Gastrocnemius medialis (tissue), 4 donors: ENCODE data around the gene DAAM1.

Source experiments
- POLR2A ChIP-seq, 2 donors: fragments of 450-650 bp; IDR thresholded peaks; one replicate each; pipeline ENCODE4 v1.6.1; 2017; ENCODE audit warnings: antibody characterized with exemption in 2 of 2, mild to moderate bottlenecking in 2 of 2, moderate library complexity in 2 of 2
- TF ChIP-seq, protein P1 (sequence below), 5 experiments: fragments of 450-650 bp in 3 of 5; fragments of 200-600 bp in 2 of 5; sonication (generic) in 2 of 5; IDR thresholded peaks in 4 of 5; conservative IDR thresholded peaks in 1 of 5; 1 replicate in 4 of 5; 2 replicates in 1 of 5; pipeline ENCODE4 v1.5.1; 2016 to 2019; ENCODE audit warnings: antibody characterized with exemption in 5 of 5, mild to moderate bottlenecking in 3 of 5, moderate library complexity in 3 of 5

DNA sequence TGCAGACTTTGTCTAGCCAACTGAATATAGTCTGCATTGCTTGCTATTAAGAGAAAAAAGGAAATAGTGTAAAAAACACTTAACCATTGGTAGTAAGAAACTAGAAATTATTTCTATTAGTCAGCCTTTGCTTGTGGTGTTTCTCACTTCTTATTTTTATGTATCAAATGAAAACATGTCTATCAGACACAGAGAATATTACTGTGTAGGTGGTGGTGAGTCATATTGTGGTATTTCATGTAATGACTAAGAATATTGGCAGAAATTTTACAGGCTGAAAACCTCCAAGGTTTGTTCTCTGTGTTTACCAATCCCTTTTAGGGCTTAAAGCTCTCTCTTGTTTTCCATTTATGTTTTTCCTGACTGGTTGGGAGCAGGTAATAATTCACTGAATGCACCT is 87.2 kb downstream of the DAAM1 start:
- TF ChIP-seq, protein P1, sequence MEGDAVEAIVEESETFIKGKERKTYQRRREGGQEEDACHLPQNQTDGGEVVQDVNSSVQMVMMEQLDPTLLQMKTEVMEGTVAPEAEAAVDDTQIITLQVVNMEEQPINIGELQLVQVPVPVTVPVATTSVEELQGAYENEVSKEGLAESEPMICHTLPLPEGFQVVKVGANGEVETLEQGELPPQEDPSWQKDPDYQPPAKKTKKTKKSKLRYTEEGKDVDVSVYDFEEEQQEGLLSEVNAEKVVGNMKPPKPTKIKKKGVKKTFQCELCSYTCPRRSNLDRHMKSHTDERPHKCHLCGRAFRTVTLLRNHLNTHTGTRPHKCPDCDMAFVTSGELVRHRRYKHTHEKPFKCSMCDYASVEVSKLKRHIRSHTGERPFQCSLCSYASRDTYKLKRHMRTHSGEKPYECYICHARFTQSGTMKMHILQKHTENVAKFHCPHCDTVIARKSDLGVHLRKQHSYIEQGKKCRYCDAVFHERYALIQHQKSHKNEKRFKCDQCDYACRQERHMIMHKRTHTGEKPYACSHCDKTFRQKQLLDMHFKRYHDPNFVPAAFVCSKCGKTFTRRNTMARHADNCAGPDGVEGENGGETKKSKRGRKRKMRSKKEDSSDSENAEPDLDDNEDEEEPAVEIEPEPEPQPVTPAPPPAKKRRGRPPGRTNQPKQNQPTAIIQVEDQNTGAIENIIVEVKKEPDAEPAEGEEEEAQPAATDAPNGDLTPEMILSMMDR (IDR thresholded peaks at IDR 0.05 in 4 of 5, conservative IDR thresholded peaks at IDR 0.05 in 1 of 5) = no peak
- TF ChIP-seq POLR2A (IDR thresholded peaks at IDR 0.05) = no peak
